ENCODE data around the gene ZNF528.

DNA sequence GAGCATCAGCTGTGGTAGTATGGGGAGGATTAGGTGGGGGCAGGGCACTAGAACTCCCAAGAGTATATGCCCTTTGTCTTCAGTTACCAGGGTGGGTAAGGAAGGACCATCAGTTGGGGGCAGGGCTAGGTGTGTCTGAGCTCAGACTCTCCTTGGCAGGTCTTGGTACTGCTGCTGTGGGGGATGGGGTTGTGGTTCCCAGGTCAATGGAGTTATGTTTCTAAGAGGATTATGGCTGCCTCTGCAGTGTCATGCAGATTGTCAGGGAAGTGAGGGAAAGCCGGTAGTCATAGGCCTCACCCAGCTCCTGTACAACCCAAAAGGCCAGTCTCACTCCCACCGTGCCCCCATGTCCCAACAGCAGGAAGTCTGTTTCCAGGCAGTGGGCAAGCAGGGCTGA is 46.9 kb downstream of the ZNF528 start:
- TF ChIP-seq, protein P1, sequence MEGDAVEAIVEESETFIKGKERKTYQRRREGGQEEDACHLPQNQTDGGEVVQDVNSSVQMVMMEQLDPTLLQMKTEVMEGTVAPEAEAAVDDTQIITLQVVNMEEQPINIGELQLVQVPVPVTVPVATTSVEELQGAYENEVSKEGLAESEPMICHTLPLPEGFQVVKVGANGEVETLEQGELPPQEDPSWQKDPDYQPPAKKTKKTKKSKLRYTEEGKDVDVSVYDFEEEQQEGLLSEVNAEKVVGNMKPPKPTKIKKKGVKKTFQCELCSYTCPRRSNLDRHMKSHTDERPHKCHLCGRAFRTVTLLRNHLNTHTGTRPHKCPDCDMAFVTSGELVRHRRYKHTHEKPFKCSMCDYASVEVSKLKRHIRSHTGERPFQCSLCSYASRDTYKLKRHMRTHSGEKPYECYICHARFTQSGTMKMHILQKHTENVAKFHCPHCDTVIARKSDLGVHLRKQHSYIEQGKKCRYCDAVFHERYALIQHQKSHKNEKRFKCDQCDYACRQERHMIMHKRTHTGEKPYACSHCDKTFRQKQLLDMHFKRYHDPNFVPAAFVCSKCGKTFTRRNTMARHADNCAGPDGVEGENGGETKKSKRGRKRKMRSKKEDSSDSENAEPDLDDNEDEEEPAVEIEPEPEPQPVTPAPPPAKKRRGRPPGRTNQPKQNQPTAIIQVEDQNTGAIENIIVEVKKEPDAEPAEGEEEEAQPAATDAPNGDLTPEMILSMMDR (IDR thresholded peaks at IDR 0.05): no peak
- TF ChIP-seq POLR2AphosphoS5 (IDR thresholded peaks at IDR 0.05) (no peak), POLR2A (IDR thresholded peaks at IDR 0.05) (no peak)
